ENCODE measurements around the gene EGF.
A peak's percentile ranks its signal among the peaks of the same experiment; 100 is the strongest.

- TF ChIP-seq CTCF (conservative IDR thresholded peaks at IDR 0.05; ENCODE audit: low read length) (peak; percentile 72), EZH2phosphoT487 (IDR thresholded peaks at IDR 0.05; ENCODE audit: borderline replicate concordance, low read depth, low read length) (no peak)
Measured at GRCh38 chr4:109978704-109979454, 66.2 kb downstream of the EGF start.

All from OCI-LY7 (cell line).